ENCODE results near the gene XRCC1.

DNA sequence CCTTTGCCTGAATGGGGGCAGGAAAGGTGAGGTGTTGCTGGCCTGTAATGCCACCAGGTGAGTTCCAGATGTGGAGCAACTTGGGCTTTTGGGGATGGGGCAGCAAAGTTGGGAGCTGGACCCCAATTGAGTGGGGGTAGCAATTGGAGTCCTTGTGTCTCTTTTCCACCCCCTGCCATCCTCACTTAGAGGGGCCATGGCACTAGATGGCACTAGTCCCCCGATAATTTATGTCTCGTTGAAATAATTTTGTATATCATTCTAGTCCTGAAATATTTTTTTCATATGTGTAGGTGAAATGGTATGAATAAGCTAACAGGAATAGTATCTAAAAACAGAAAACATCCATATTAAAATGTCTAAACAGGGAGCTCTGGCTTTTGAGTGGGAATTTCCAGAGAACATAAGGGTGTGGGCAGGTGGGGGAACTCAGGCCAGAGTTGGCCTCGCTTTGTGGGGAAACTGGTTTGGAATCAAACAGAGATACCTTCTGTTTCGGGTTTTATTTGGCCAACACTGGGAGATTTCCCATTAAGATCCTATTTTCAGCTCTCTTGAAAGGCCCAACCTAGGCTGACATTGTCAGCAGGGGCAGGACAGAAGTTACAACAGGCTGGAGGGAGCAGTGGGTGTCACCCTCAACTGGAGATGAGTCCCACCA lies 24.4 kb upstream of the XRCC1 start:
- TF ChIP-seq RBM14 (IDR thresholded peaks at IDR 0.05; ENCODE audit: borderline replicate concordance, insufficient read depth, low read depth, low read length) (no peak), POLR2A (conservative IDR thresholded peaks at IDR 0.05) (no peak)
- TF ChIP-seq, protein P1, sequence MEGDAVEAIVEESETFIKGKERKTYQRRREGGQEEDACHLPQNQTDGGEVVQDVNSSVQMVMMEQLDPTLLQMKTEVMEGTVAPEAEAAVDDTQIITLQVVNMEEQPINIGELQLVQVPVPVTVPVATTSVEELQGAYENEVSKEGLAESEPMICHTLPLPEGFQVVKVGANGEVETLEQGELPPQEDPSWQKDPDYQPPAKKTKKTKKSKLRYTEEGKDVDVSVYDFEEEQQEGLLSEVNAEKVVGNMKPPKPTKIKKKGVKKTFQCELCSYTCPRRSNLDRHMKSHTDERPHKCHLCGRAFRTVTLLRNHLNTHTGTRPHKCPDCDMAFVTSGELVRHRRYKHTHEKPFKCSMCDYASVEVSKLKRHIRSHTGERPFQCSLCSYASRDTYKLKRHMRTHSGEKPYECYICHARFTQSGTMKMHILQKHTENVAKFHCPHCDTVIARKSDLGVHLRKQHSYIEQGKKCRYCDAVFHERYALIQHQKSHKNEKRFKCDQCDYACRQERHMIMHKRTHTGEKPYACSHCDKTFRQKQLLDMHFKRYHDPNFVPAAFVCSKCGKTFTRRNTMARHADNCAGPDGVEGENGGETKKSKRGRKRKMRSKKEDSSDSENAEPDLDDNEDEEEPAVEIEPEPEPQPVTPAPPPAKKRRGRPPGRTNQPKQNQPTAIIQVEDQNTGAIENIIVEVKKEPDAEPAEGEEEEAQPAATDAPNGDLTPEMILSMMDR (IDR thresholded peaks at IDR 0.05 in 2 of 3, conservative IDR thresholded peaks at IDR 0.05 in 1 of 3; ENCODE audit: insufficient read depth in 2 of 3, low read depth in 1 of 3, low read length in 3 of 3) = peak in 1 of 3 experiments; percentile 8; a peak in 1 of 6 replicates
- TF ChIP-seq, protein P2, sequence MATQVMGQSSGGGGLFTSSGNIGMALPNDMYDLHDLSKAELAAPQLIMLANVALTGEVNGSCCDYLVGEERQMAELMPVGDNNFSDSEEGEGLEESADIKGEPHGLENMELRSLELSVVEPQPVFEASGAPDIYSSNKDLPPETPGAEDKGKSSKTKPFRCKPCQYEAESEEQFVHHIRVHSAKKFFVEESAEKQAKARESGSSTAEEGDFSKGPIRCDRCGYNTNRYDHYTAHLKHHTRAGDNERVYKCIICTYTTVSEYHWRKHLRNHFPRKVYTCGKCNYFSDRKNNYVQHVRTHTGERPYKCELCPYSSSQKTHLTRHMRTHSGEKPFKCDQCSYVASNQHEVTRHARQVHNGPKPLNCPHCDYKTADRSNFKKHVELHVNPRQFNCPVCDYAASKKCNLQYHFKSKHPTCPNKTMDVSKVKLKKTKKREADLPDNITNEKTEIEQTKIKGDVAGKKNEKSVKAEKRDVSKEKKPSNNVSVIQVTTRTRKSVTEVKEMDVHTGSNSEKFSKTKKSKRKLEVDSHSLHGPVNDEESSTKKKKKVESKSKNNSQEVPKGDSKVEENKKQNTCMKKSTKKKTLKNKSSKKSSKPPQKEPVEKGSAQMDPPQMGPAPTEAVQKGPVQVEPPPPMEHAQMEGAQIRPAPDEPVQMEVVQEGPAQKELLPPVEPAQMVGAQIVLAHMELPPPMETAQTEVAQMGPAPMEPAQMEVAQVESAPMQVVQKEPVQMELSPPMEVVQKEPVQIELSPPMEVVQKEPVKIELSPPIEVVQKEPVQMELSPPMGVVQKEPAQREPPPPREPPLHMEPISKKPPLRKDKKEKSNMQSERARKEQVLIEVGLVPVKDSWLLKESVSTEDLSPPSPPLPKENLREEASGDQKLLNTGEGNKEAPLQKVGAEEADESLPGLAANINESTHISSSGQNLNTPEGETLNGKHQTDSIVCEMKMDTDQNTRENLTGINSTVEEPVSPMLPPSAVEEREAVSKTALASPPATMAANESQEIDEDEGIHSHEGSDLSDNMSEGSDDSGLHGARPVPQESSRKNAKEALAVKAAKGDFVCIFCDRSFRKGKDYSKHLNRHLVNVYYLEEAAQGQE (IDR thresholded peaks at IDR 0.05; ENCODE audit: borderline replicate concordance) = no peak
- TF ChIP-seq, protein P2 (CRISPR knock-in tag; IDR thresholded peaks at IDR 0.05; ENCODE audit: low read depth) = no peak
